GM20000 (cell line): ENCODE measurements around the gene TSPYL6.

Experiments used
- DNase-seq: peaks from one replicate; pipeline ENCODE4 v3.0.0; 2012; ENCODE audit warnings: low spot score
- CTCF ChIP-seq: IDR thresholded peaks from 2 replicates; pipeline ENCODE4 v1.5.1; 2012; ENCODE audit warnings: mild to moderate bottlenecking, control low read depth; ENCODE audit errors: extremely low read depth, missing control alignments

The TSPYL6 gene

GRCh38 chr2:54285451-54285850 is 29.4 kb upstream of the TSPYL6 start:
- no peak for TF ChIP-seq CTCF
- DNase-seq = no peak

- no peak for TF ChIP-seq CTCF
Measured at GRCh38 chr2:54284826-54285225, 28.8 kb upstream of the TSPYL6 start.

GRCh38 chr2:54279385-54279784 is 23.4 kb upstream of the TSPYL6 start:
- no peak for TF ChIP-seq CTCF
- no peak for DNase-seq

More at GRCh38 chr2:54284826-54285225, 28.8 kb upstream of the TSPYL6 start:
- DNase-seq = no peak

- TF ChIP-seq CTCF = no peak
- no peak for DNase-seq
Measured at GRCh38 chr2:54275541-54275940, 19.5 kb upstream of the TSPYL6 start.

- TF ChIP-seq CTCF = no peak
- DNase-seq = no peak
Measured at GRCh38 chr2:54274781-54275242, 18.8 kb upstream of the TSPYL6 start.

GRCh38 chr2:54271843-54272627 is 16.0 kb upstream of the TSPYL6 start:
- no peak for TF ChIP-seq CTCF
- peak; percentile 49 for DNase-seq

GRCh38 chr2:54271189-54271588 is 15.2 kb upstream of the TSPYL6 start:
- TF ChIP-seq CTCF = no peak

More at GRCh38 chr2:54271189-54271588, 15.2 kb upstream of the TSPYL6 start:
- DNase-seq = no peak
